Rectal smooth muscle tissue (tissue), 1 donor: Measurements from ENCODE around the gene GADD45B.

Experiments used
- H3K27ac ChIP-seq: one replicate; pipeline ENCODE4 v1.7.0; 2013; ENCODE audit warnings: low read depth, low read length, inconsistent platforms
- H3K27me3 ChIP-seq: one replicate; pipeline ENCODE4 v1.7.0; 2013; ENCODE audit warnings: low read length; ENCODE audit not compliant: control insufficient read depth, insufficient read depth
- H3K36me3 ChIP-seq: one replicate; pipeline ENCODE4 v1.7.0; 2013; ENCODE audit warnings: low read length; ENCODE audit not compliant: control insufficient read depth, insufficient read depth
- H3K4me1 ChIP-seq: one replicate; pipeline ENCODE4 v1.7.0; 2013; ENCODE audit warnings: low read length; ENCODE audit not compliant: control insufficient read depth, insufficient read depth
- H3K4me3 ChIP-seq: one replicate; pipeline ENCODE4 v1.7.0; 2013; ENCODE audit warnings: low read length
- H3K9ac ChIP-seq: one replicate; pipeline ENCODE4 v1.7.0; 2013; ENCODE audit warnings: low read length

Gene GADD45B

DNA sequence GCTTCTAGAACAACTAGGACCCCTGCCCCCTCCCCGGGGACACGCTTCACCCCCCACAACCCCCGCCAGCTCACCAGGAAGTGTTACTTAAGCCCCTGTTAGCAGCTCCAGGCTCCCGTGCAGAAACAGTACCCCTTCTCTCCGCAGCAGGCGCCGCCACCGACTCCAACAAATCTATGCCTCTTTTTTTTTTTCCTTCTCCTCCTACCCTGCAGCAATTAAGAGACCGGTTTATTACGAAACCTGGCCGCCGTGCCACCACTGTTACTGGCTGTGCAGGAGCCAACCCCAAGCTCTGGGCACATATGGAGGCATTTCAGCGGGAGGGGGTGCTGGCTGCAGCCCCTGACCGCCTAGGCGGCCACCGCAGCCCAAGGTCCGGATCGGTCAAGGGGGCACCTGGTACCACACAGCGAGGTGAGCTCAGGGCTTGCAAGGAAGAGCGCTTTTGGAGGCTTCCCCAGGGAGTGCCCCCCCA is 2.4 kb downstream of the GADD45B start:
- Histone ChIP-seq H3K27ac (peak overlapping the region; percentile 98), H3K36me3 (no peaks in the 10 kb centered on the region), H3K27me3 (no peaks in the 10 kb centered on the region), H3K9ac (no peak overlapping the region), H3K4me3 (peak overlapping the region; percentile 100), H3K4me1 (peaks cover 5% of the 10 kb centered on the region)

- Histone ChIP-seq H3K9ac (no peak overlapping the region), H3K27me3 (no peaks in the 10 kb centered on the region), H3K4me3 (peak overlapping the region; percentile 100), H3K36me3 (no peaks in the 10 kb centered on the region), H3K4me1 (peaks cover 5% of the 10 kb centered on the region), H3K27ac (peak overlapping the region; percentile 98)
These were observed 3.0 kb downstream of the GADD45B start for GRCh38 chr19:2478756-2479555.

- H3K27me3 ChIP-seq: no peaks in the 10 kb centered on the region
- no peak overlapping the region for H3K9ac ChIP-seq
- no peaks in the 10 kb centered on the region for H3K36me3 ChIP-seq
- no peak overlapping the region for H3K27ac ChIP-seq
- H3K4me1 ChIP-seq: peaks cover 5% of the 10 kb centered on the region
- H3K4me3 ChIP-seq: peak overlapping the region; percentile 100
These were observed 3.7 kb downstream of the GADD45B start for GRCh38 chr19:2479556-2480194.

GRCh38 chr19:2481466-2481865 is 5.5 kb downstream of the GADD45B start:
- Histone ChIP-seq H3K4me3 (no peak overlapping the region), H3K9ac (no peak overlapping the region)

GRCh38 chr19:2482354-2483038 is 6.6 kb downstream of the GADD45B start:
- H3K4me3 ChIP-seq: no peak overlapping the region
- no peak overlapping the region for H3K27ac ChIP-seq
- no peaks in the 10 kb centered on the region for H3K4me1 ChIP-seq
- no peak overlapping the region for H3K9ac ChIP-seq
- no peaks in the 10 kb centered on the region for H3K27me3 ChIP-seq
- no peaks in the 10 kb centered on the region for H3K36me3 ChIP-seq

More at GRCh38 chr19:2481466-2481865, 5.5 kb downstream of the GADD45B start:
- H3K27me3 ChIP-seq: no peaks in the 10 kb centered on the region
- H3K4me1 ChIP-seq: no peaks in the 10 kb centered on the region
- H3K36me3 ChIP-seq: no peaks in the 10 kb centered on the region
- no peak overlapping the region for H3K27ac ChIP-seq

GRCh38 chr19:2483084-2483483 is 7.2 kb downstream of the GADD45B start:
- no peaks in the 10 kb centered on the region for H3K27me3 ChIP-seq

DNA sequence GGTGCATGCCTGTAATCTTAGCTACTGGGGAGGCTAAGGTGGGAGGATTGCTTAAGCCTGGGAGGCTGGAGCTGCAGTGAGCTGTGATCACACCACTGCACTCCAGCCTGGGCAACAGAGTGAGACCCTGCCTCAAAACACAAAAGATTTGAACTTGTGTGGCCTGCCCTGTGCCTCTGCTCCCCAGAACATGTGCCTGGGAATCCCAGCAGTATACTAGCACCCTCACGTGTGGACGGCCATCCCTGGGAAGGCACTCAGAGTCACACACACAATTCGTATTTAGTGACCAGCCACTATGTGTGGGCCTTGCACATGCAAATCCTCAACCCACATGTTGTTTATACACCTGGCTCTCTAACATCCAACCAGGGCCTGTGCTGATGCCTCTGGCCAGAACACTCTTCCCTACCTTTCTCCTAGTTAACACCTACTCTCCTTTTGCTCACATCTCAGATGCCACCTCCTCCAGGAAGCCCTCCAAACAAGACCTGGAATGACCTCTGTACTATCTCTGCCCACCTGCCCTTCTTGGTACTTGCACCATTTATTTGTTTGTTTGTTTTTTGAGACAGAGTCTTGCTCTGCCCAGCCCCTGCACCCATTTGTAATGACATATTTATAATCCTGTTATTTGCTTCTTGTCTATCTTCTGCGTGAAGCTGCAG is 7.7 kb downstream of the GADD45B start:
- Histone ChIP-seq H3K27ac (no peak overlapping the region), H3K27me3 (no peaks in the 10 kb centered on the region), H3K9ac (no peak overlapping the region)

More at GRCh38 chr19:2483084-2483483, 7.2 kb downstream of the GADD45B start:
- Histone ChIP-seq H3K27ac (no peak overlapping the region), H3K4me3 (no peak overlapping the region), H3K9ac (no peak overlapping the region), H3K36me3 (no peaks in the 10 kb centered on the region), H3K4me1 (no peaks in the 10 kb centered on the region)

GRCh38 chr19:2484178-2484937 is 8.4 kb downstream of the GADD45B start:
- Histone ChIP-seq H3K9ac (no peak overlapping the region), H3K27ac (no peak overlapping the region), H3K4me1 (peaks cover under 1% of the 10 kb centered on the region), H3K27me3 (no peaks in the 10 kb centered on the region), H3K36me3 (no peaks in the 10 kb centered on the region), H3K4me3 (no peak overlapping the region)

More for the DNA sequence above, 7.7 kb downstream of the GADD45B start:
- Histone ChIP-seq H3K4me3 (no peak overlapping the region), H3K4me1 (no peaks in the 10 kb centered on the region), H3K36me3 (no peaks in the 10 kb centered on the region)

GRCh38 chr19:2485428-2485827 is 9.5 kb downstream of the GADD45B start:
- H3K27ac ChIP-seq: no peak overlapping the region
- H3K4me1 ChIP-seq: peaks cover 5% of the 10 kb centered on the region
- no peaks in the 10 kb centered on the region for H3K27me3 ChIP-seq
- no peak overlapping the region for H3K9ac ChIP-seq
- no peaks in the 10 kb centered on the region for H3K36me3 ChIP-seq
- no peak overlapping the region for H3K4me3 ChIP-seq

GRCh38 chr19:2487090-2487489 is 11.2 kb downstream of the GADD45B start:
- H3K27me3 ChIP-seq: no peaks in the 10 kb centered on the region
- H3K27ac ChIP-seq: no peak overlapping the region
- no peak overlapping the region for H3K9ac ChIP-seq
- H3K4me1 ChIP-seq: peaks cover 5% of the 10 kb centered on the region
- no peaks in the 10 kb centered on the region for H3K36me3 ChIP-seq
- no peak overlapping the region for H3K4me3 ChIP-seq

DNA sequence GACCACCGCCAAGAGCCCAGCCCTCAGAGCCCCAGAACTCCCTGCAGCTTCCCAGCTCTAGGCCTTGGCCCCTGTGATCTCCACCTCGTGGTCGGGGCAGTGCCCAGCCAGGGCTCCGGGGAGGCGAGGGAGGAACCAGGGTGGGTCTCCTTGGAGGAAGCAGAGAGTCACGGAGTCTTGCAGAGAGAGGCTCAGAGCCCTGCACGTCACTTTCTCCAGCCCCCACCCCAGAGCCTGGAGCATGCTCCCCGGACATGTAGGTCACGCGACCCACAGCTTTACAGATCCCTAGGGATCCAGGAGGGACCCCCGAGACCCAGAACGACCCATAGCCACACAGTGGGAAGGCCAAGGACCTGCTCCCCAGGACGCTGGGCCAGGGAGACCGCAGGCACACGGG is 11.9 kb downstream of the GADD45B start:
- H3K4me1 ChIP-seq: peaks cover 5% of the 10 kb centered on the region
- H3K27ac ChIP-seq: no peak overlapping the region
- H3K4me3 ChIP-seq: no peak overlapping the region
- no peaks in the 10 kb centered on the region for H3K27me3 ChIP-seq
- H3K36me3 ChIP-seq: no peaks in the 10 kb centered on the region
- no peak overlapping the region for H3K9ac ChIP-seq
